Fibroblast of skin of left quadriceps (primary cell): ENCODE measurements around the gene ASTN1.

Source experiments
- DNase-seq, 2 experiments: peaks; one replicate each; pipeline ENCODE4 v3.0.0-alpha.2; 2013; ENCODE audit warnings: low read depth in 2 of 2

The ASTN1 gene

GRCh38 chr1:176931526-176931925, 233.0 kb downstream of the ASTN1 start:
- DNase-seq = no peak

DNA sequence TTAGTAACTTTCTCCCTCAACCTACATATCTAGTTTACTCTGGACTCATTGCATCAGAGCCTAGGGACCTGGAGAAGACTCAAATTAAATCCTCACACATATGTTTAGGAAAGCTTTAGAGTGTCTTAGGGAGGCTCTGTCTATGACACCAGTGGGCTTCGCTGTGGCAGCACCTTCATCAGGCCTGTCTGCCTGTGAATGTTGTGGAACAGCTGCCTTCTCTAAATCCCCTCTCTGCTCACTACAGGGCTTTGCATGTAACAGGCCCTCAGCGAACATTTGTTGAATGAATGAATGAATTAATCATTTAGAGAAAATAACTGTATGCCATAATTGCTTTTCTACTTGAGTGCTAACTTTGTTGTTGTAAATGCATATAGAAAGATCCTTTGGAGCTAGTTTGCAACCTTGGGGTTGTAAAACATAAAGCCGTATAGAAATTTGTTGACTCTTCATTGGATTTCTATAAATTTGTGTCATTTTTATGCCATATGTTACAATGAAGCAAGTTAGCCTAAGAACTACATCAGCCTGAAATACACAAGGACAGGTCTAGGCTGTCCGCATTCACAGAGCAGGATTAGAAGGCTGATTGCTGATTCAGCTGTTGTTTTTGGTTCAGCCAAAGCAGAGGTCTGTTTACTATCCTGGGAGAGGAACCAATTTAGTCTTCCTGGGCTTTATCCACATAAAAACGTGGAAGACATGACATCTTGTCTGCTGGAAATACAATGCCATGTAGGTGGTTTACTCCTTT, 238.0 kb downstream of the ASTN1 start:
- no peak for DNase-seq

GRCh38 chr1:176925223-176925622, 239.3 kb downstream of the ASTN1 start:
- no peak for DNase-seq

GRCh38 chr1:176923283-176923682, 241.2 kb downstream of the ASTN1 start:
- DNase-seq = no peak

- DNase-seq = no peak
Measured at GRCh38 chr1:176919386-176920378, 244.8 kb downstream of the ASTN1 start.

- no peak for DNase-seq
Measured at GRCh38 chr1:176905648-176906047, 258.9 kb downstream of the ASTN1 start.

- DNase-seq = no peak
Measured at GRCh38 chr1:176904057-176904751, 260.3 kb downstream of the ASTN1 start.

DNA sequence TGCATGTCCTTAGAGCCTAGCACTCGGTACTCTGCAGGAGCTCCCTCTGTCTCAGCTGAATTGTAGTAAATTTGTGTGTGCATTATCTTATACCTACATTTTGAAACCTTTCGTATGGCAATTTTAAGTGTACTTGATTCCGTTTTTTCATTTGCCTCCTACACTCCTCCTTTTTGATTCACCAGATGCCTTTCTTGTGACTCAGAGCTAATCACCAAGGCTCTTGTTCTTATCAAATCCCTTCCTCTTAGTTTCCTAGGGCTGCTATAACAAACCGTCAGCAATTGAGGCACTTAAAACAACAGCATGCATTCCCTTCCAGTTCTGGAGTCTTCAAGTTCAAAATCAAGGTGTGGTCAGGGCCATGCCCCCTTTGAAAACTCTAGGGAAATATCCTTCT, 261.0 kb downstream of the ASTN1 start:
- DNase-seq = peak in 1 of 2 experiments; percentile 14

DNA sequence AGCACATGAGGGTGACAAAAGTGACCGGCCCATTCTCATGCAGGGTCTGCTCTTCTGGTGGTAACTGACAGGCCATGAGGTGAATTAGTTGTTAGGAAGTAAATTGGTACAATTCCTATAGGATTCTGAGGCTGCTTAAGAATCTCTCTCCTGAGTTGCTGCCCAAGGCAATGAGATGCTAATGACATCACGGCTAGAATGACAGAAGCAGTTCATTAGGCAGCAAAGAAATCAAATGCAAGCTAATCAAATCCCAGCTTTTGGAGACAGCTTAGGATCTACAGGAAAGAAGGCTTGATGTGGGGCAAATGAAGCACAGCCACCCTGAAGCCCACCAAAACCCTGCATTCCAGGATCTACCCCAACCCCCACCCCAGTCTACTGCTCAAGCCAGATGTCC, 265.2 kb downstream of the ASTN1 start:
- no peak for DNase-seq

GRCh38 chr1:176897350-176898236, 266.9 kb downstream of the ASTN1 start:
- DNase-seq = peak; percentile 44 to 50

DNA sequence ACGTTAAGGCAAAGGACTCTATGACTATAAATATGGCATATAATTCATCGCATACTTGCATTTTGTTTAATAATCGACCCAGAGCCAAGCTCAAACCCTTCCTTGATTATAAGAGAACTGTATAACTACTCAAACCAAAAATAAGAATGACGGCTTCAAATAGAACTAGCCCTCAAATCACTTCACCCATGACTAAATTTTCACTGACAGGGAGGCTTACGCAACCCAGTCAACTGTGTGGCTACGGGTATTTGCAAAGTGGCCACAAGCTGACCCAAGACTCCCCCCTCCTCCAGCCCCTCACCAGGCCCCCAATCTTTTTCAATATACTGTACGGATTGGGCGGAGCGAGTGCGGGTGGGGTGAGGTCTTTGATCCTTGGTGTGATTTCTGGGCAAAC, 268.3 kb downstream of the ASTN1 start:
- no peak for DNase-seq

- DNase-seq = no peak
Measured at GRCh38 chr1:176894450-176894849, 270.1 kb downstream of the ASTN1 start.

DNA sequence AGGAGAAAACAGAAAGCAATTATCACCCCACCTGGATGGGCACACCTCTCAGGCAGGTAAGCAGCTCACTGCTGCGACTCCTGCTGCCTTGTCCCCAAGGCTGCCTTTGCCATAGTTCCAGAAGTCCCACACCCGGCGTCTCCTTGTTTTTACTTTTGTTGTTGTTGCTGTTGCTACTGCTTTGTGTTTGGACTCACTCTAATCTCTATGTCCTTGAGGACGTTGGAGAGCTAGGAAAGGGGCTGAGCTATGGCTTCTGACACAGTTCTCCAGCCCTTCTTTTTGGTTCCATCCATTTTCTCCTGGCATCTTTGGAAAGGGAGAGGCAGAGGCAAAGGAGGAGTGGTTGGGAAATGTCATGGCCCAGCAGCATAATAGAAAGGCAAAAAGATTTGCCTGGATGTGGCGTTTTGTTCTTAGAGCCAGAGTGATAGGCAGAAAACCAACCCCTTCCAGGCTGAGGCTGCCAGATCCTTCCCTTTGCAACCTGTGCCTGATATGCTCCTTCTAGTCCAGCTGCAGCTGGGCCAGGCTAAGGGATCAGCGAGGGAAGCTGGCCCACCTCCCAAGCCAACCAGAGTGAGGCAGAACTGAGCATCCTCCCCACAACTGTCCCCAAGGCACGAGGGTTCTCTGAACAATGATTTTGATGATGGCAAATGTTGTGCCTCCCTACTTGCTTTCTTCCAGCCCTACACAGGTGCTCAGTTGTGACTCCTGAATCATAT, 270.7 kb downstream of the ASTN1 start:
- no peak for DNase-seq

DNA sequence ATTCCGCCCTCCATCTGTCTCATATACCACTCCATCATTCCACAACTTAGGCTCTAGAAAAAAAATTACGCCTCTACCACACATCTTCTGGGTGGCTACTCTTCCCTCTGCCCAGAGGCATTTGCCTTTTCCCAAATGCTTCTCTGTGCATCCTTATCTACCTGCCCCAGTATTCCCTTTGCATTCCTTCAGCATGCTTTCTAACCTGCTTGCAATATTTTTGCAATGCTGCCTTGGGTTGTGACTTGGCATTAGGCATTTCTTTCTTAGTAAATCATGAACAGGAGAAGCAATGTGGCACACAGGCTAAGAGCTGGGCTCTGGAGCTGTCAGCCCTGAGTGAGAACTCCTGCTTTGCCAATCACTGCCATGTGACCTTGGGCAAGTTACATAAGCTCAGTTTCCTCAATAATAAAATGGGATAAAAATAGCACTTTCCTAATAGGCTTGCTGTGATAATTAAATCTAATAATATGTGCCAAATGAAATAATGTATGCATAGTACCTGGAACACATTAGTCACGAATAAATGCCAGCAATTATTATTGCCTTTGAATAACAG, 276.0 kb downstream of the ASTN1 start:
- no peak for DNase-seq

GRCh38 chr1:176885751-176886150, 278.8 kb downstream of the ASTN1 start:
- peak; percentile 79 to 84 for DNase-seq

DNA sequence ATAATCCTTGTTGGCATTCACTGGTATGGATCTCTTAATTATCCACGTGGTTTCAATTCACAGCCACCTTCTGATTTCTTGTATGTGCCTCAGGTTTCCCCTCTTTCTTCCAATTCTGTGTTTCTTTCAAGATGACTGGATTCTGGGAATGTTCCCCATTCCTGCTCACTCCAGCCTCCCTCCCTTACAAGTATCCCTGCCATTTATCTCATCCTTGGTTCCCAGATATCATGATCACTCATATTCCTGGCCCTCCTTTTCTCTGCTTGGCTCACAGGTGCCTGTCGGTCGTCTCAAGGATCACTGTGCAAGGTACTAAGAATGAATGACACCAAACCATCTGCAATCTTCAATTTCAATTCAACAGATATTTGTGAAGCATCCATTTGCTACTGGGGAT, 279.2 kb downstream of the ASTN1 start:
- DNase-seq = no peak

GRCh38 chr1:176884911-176885310, 279.6 kb downstream of the ASTN1 start:
- no peak for DNase-seq

GRCh38 chr1:176884286-176884685, 280.2 kb downstream of the ASTN1 start:
- DNase-seq = no peak

DNA sequence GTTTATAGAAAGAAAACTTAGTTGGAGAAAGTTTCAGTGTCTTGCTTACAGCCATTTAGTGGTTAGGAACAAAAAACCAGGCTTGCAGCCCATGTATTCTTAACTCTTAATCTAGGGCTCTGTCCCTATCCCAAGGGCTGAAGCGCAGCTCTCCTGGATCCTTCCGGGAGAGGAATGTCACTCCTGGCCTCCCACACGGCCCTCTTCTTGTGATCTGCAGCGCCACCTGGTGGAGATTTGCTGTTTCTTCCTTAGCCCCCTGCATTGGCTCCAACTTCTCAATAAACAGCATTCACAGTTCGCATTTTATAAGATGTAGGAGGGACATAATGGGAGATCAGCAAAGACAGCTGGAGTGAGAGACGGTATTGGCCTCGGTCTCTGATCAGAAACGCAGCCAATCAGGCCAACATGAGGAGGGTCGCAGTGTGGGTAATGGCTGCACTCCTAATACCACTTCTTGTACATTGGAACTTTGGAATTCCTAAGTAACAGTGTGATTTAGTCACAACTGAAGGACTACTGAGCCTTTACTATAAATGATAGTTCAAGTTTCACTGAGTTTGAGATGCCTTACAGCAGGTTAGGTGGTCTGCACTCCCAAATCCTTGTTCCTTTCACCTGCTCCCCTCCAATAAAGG, 283.4 kb downstream of the ASTN1 start:
- DNase-seq = peak; percentile 47 to 61
